Hematopoietic multipotent progenitor cell treated with erythropoietin and hydrocortisone succinate and interleukin-3 and kit ligand, for 8 days (in vitro differentiated cells): ENCODE data around the gene CCDC47.
A peak's percentile ranks its signal among the peaks of the same experiment; 100 is the strongest.
"Not testable (repeated sequence)": the region's sequence is repeated elsewhere in the genome, so short reads cannot be mapped to it uniquely, and the experiment has no call there.

Experiments
- DNase-seq: peaks from one replicate; pipeline ENCODE4 v3.0.0-alpha.2; 2015

The CCDC47 gene, protein sequence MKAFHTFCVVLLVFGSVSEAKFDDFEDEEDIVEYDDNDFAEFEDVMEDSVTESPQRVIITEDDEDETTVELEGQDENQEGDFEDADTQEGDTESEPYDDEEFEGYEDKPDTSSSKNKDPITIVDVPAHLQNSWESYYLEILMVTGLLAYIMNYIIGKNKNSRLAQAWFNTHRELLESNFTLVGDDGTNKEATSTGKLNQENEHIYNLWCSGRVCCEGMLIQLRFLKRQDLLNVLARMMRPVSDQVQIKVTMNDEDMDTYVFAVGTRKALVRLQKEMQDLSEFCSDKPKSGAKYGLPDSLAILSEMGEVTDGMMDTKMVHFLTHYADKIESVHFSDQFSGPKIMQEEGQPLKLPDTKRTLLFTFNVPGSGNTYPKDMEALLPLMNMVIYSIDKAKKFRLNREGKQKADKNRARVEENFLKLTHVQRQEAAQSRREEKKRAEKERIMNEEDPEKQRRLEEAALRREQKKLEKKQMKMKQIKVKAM

DNA sequence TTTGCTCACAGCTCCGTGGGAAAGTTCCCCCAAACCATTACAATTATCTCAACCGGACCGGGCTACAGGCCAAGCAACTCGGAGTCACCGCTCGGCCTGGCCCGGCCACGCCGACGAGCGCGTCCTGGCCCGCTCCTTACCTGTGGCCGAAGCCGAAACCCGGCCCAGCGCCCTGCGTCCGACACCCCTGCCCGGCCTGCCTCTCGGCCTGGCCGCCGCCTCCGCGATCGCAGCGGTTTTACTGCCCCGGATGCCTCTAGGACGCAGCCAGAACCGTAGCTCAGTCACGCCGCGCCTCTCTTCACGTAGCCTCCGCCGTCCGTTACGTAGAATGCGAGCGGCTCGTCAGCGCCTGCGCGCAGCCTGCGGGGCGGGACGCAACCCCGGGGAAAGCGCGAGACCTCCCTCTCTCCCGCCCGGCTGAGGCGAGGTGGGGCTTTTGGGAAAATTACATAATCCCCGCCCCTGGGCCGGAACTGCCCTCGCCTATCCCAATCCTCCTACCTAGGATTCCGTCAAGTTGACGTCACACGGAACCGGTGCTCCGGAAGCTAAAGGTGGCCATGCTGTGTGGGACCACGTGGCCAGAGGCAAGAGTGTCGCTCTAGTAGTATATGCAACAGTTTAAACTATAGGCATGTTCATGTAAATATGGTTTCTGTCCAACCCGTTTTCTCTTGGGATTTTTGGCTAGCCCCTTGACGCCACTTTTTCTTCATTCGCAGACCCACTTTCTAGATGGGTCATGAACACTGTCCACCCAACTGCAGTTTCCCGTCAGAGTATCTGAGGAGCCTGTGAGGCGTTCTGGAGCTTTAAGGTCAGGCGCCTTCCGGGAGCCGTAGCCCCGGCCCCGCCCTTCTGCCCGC lies at the start of gene CCDC47:
CCDC47 (minus strand) TSS at position 326 of the 869 bp plus-strand sequence. CDS start 7,422 bp downstream, outside the sequence.
- DNase-seq: peak; percentile 100

DNA sequence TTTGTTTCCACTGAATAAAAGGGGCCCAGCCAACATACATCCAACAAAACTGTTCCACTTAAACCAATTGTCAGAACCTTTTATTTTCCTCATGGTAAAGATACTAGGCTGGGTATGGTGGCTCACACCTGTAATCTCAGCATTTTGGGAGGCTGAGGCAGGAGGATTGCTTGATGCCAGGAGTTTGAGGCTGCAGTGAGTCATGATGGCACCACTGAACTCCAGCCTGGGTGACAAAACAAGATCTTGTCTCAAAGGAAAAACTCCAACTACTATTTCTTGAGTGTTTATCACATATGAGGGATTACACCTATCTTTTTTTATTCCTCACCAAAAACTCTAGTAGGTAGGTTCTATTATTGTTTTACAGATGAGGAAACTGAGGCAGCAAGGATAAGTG lies 49.1 kb upstream of the CCDC47 start:
- no peak for DNase-seq

DNA sequence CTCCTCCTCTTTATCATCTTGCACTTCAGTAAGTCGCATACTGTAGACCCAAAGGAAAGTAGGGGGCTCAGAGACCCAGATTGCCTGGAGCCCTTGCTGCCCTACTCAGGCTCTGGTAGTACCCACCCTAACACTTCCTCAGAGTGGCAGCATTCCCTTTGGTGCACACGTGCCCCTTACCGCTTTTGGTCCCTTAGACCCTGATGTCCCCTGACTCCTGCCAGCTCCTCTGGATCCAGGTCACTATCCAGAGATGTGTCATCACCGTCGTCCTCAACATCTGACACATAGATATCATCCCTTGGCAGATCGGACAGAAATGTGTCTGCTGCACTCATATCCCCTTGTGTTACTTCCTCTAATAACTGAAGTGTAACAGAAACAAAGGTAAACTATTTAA lies 48.4 kb upstream of the CCDC47 start:
- no peak for DNase-seq

DNA sequence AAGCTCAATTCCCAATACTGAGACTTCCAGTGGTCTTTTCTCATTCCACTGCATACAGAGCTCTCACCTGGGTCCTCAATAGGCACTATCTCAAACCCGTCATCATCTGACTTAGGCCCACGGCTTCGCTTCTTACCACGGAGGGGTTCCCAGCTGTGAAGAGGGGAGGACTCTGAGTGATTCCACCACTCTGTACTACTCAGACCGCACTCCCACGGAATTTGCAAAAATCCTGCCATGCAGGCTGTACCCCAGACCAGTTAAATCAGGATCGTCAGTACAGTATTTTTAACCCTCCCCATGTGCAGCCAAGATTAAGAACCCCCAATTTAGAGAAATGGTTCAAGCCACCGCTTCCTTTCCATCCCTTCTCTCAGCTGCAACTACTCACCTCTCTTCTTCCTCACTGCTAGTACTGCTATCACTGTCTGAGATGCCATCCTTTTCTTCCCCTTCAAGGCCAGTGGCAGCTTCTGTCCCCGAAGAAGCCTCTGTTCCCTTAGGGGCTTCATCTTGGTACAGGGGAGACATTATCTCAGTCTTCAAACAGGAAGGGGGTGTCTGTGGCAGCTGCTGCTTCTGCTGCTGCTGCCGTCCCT lies 47.7 kb upstream of the CCDC47 start:
- DNase-seq: no peak

DNA sequence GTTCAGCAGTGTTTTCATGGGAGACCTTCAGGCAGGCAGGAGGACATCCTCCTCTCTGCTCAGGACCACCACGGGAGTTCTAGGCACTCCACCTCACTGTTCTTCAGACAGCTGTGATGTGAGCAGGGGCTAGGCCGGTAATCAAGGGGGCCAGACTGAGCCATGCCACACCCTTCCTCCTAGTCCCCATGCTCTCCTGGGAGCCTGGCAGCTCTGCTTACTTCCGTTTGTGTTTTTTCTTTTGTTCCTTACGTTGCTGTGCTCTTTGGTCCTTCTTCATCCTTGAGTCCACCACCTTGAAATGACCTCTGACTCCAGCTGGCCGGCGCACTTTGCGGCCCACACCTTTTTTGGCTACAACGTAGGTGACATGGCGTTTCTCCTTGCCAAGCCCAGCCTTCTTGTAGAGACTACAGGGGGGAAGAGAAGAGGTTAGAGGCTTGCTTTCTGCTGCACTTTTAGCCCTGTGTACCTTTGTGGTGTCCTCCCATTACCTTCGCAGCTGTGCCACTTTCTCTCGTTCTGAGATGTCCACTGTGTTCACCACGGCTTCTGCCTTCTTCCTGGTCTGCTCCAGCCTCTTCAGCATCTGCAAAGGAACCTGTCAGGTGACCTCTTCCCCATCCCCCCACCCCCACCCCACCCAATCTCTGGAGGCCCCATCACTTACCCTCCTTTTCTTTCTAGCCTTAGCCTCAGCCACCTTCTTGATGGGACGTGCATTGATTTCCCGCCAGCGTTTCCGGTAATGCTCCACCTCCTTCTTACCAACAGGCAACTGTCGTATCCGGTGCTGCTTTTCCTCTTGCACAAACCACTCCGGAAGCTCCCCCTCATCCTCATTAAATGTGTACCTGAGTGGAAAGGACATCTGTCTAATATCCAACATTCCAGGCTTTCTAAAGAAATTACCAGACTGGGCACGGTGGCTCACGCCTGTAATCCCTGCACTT lies 46.5 kb upstream of the CCDC47 start:
- DNase-seq: no peak

DNA sequence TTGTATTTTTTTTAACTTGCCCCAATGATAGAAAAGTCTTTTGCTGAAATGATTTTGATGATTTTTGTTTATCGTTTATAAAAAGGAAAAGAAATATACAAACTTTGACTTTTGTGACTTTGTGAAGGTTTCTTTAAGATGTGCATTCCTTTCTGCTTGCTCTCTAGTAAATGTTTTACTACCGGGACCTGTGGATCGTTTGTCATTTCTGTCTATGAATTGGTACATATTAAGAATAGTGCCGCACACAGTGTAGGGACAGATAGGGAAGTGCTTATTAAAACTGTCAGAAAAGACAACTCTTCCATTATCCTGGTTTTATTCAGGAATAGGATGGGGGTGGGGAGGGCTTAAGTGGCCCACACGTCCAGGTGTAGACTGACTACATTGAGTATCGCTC lies 45.7 kb upstream of the CCDC47 start:
- DNase-seq: no peak

DNA sequence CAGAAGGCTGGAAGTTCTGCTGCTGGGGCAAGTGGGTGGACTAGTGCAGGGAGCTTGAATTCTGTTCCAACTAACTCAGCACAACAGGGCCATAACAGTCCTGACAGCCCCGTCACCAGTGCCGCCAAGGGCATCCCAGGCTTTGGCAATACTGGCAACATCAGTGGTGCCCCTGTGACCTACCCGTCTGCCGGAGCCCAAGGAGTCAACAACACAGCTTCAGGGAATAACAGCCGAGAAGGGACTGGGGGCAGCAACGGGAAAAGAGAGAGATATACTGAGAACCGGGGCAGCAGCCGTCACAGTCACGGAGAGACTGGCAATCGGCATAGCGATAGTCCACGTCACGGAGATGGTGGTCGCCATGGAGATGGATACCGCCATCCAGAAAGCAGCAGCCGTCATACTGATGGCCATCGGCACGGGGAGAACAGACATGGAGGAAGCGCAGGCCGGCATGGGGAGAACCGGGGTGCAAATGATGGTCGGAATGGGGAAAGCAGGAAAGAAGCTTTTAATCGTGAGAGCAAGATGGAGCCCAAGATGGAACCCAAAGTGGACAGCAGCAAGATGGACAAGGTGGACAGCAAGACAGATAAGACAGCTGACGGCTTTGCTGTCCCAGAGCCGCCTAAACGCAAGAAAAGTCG lies 44.5 kb upstream of the CCDC47 start:
- no peak for DNase-seq

DNA sequence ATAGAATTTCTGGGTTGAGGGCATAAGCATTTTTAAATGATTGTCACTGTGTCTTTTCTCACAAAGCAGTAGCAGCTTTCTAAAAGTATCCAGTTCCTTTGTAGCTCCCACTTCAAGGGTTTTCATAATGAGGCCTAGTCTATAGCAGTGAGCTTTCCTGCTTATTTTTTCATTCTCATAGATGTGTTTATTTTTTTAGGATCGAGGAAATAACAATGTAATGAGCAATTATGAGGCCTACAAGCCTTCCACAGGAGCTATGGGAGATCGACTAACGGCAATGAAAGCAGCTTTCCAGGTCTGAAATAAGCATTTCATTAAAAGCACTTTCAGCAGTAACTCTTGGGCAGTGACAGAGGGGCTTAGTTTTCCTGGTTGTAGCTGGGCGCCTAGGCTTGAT lies 43.3 kb upstream of the CCDC47 start:
- no peak for DNase-seq

DNA sequence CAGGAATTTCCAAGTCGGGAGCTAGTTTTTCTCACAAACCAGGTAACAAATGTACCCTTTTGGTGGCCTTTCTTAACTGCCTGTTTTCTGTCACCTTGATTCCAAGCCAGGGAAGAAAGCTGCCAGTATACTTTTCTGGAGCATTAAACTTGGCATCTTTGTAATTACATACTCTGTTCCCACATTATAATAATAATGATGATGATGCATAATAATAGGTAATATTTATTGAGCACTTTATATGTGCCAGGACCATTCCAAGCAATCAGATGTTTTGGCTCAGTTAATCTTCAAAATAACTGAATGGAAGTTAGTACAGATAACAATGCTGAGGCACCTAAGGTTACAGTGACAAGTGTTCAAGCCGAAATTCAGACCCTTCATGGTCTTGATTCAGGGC lies 42.7 kb upstream of the CCDC47 start:
- no peak for DNase-seq

DNA sequence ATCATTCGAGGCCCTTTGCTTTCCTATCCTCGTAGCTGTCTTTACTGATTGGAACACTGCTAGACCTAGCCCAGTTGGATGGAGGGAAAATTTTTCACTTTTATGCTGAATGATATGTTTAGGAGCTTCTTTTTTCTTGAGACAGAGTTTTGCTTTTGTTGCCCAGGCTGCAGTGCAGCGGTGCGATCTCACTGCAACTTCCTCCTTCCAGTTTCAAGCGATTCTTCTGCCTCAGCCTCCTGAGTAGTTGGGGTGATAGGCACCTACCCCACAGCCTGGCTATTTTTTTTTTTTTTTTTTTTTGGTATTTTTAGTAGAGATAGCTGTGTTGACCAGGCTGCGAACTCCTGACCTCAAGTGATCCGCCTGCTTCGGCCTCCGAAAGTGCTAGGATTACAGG lies 36.6 kb upstream of the CCDC47 start:
- no peak for DNase-seq

DNA sequence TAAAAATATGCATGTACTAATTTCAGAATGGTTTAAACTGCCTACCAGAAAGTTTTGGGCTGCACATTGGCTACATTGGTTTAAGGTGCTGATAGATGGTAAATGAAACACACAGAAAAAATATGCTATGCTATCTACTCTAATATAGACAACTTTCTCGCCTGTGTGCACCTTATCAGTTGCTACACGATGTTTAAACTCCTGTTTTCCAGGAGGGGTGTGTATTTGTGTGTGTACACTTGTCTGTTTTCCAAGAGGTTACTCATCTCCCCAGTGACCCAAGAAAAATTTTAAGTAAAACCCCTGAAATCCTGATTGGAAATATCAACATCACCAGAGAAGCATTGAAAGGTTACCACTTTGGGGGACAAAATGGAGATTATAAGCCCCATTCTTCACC lies 32.2 kb upstream of the CCDC47 start:
- DNase-seq: peak; percentile 75

DNA sequence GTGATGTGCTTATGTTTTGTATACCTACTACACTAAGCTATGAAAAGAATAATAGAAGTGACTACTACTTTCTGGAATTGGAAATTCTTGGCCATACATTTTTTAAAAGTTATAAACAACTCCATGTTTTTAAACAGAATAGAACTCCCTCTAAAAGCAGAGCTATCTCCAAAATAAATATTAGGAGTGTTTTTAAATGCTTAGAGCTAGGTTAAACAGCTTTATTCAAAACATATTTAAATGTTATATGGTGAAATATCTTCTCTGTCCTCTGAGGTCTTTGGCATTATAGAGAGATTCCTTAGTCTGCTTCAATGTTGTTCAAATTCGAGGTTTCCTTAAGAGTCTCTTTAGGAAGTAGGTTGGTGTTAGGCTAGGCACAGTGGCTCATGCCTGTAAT lies 30.9 kb upstream of the CCDC47 start:
- DNase-seq: no peak

DNA sequence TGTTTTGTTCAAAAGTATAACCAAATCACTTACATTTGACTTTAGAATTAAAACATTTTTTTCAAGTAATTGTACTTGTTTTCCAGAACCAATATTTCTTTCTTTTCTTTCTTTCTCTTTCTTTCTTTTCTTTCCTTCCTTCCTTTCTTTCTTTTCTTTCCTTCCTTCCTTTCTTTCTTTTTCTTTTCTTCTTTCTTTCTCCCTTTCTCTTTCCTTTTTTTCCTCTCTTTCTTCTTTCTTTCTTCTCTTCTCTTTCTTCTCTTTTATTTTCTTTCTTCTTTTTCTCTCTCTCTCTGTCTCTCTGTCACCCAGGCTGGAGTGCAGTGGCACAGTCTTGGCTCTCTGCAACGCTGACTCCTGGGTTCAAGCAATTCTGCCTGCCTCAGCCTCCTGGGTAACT lies 27.4 kb upstream of the CCDC47 start:
- DNase-seq: no peak

DNA sequence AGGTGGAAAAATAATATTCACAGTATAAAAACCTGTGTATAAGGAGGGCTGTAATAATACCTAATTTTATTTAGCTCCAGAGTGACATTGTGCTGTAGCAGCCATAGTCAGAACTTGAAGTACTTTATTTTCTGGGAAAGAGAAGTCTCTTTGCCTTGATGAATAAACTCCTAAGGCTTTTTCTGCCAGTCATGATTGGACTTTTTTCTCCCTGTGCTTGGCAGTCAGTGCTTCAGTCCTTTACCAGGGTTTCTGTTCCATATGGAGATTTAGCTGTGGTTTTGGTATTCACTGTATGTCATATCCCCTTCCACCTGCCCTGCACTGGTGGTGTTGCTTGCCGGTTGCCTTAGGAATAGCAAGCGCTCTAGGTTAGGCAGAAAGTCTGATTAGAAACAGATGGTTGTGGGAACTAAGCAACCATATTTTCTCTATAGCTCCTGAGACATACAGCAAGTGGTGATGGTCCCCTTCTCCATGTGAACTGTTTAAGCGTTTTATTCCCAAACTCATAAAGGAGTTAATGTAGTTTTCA lies 25.2 kb upstream of the CCDC47 start:
- no peak for DNase-seq

DNA sequence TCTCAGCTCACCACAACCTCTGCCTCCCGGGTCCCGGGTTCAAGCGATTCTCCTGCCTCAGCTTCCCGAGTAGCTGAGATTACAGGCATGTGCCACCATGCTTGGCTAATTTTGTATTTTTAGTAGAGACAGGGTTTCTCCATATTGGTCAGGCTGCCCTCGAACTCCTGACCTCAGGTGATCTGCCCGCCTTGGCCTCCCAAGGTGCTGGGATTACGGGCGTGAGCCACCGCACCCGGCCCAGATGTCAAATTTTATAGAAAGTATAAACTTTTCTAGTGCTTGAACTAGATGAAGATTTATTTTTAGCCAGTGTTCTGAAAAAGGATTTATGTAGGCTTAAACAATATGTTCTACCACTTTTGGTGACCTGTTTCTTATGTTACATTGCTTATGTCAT lies 23.0 kb upstream of the CCDC47 start:
- not testable (repeated sequence) for DNase-seq

DNA sequence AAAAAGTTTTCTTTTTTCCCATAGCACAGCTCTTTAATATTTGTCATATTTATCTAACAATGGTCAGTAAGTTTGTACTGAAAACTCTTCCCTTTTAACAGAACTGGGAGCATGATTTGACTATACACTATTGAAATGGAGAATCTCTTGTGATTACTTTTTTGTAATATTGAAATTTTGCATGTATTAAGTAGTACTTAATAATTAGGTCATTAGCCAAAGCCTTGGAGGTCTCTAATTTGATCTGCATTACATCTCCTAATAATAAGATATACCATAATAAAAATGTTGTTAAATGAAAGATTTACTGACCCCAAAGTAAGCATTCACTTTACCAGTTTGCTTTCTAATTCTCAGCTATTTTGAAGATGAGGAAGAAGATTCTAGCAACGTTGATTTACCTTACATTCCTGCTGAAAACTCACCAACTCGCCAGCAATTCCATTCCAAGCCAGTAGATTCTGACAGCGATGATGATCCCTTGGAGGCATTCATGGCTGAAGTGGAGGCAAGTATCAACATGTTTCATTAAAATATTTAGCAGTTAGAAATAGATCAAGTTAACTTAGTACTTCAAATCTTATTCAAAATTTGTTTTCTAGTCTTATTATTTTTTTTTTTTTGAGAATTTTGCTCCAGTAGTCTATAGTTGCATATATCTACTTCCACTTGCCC lies 18.8 kb upstream of the CCDC47 start:
- DNase-seq: no peak

DNA sequence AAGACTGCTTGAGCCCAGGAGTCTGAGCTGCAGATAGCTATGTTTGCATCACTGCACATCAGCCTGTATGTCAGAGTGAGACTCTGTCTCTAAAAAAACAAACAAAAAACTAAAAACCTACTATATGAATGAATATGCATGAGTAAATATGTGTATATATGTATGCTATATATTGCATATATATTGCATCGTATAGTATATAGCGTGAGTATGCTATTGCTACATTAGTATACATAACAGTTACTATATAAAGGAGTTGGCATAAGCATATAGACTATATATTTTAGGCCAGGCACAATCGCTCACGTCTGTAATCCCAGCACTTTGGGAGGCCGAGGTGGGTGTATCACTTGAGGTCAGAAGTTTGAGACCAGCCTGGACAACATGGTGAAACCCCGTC lies 16.7 kb upstream of the CCDC47 start:
- DNase-seq: no peak

DNA sequence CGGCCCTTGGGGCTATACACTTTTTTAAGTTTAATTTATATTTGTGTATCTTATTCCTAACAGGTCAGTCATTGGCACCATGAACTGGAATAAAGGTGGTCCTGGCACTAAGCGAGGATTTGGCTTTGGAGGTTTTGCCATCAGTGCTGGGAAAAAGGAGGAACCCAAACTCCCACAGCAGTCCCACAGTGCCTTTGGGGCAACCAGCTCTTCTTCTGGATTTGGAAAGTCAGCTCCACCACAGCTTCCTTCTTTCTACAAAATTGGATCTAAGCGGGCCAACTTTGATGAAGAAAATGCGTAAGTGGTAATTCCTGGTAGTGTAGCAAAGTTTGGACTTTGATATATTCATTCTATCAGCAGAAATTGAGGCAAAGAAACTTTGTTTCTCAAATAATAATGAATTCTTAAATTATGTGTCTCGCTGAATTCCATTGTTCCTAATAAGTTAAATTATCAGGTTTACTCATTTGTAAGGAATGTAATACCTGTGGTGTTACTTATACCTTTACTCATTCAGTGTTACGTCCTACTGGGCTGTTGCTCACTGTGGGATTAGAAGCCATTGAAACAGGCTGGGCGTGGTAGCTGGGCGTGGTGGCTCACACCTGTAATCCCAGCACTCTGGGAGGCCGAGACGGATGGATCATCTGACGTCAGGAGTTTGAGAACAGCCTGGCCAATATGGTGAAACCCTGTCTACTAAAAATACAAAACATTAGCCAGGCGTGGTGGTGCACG lies 13.7 kb upstream of the CCDC47 start:
- no peak for DNase-seq

DNA sequence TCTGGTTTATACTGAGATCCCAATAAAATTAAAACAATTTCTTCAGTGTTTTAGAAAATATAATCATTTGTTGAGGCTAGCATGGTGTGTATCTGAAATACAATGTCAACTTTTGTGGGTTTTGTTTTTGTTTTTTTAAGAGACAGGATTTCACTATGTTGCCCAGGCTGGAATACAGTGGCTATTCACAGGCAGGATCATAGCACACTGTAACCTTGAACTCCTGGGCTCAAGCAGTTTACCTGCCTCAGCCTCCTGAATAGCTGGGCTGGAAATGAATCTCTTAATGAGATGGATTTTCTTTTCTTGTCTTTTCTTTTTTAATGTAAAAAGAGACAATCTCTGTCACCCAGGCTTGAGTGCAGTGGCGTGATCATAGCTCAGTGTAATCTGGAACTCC lies 12.7 kb upstream of the CCDC47 start:
- DNase-seq: no peak

DNA sequence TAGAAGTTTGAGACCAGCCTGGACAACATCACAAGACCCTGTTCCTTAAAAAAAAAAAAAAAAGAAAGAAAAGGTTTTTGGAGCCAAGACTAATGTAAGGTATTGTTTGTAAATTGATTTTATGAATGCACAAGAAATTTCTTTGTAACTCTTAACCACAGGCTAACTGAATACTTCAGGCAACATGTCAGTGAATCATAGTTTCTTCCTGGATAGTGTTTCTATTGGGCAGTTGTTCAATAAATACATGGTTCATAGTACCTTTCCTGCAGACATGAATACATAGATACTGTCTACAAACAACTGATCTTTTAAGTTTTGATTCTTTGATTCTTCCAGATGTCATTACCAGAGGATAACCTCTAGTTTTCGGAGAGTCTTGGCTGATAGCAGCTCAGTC lies 12.2 kb upstream of the CCDC47 start:
- no peak for DNase-seq
